ENCODE results near the gene ZNF471. TPM values are rescaled to one million over a fixed set of nuclear protein-coding genes. Genes with fewer than 3 reads are reported as not detected.

The ZNF471 gene
- total RNA-seq, 4 donors from 2014 or later: 2.2 to 8.1 (median 3.9) TPM

- Histone ChIP-seq H3K4me3 (peak overlapping the region; percentile 72), H3K36me3 (no peaks in the 10 kb centered on the region), H3K9me3 (peaks cover 29% of the 10 kb centered on the region), H3K27me3 (no peaks in the 10 kb centered on the region), H3K27ac (peak overlapping the region; percentile 74), H3K4me1 (peaks cover 26% of the 10 kb centered on the region)
- DNase-seq (ENCODE audit: low spot score in 2 of 2): peak; percentile 91
- TF ChIP-seq POLR2A (IDR thresholded peaks at IDR 0.05): no peak
- TF ChIP-seq POLR2AphosphoS5 (IDR thresholded peaks at IDR 0.05): peak in 1 of 3 donors; percentile 71
- WGBS: 2% methylated on average over 17 of the region's 80 CpGs
Observed at GRCh38 chr19:56477429-56478338, 30.0 kb upstream of the ZNF471 start.

DNA sequence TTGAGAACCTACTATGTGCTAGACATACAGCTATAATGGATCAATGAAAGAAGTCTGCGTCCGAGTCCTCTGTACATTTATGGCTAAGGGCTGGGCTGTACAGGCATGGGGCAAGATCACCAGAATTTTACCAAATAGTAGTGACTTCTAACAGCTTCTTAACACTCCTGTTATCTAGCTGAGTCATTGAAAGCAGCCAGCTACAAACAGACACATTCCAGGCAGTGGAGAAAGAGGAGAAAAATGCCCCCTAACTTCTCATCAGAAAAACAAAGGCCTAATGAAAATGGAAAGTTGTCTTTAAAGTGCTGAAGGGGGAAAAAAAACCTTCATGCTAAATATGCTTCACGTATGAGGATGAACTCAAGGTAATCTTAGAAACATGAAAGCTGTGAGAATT is 16.3 kb upstream of the ZNF471 start:
- H3K4me3 ChIP-seq: no peak overlapping the region
- no peak for DNase-seq (ENCODE audit: low spot score in 2 of 2)
- no peaks in the 10 kb centered on the region for H3K27me3 ChIP-seq
- no peak overlapping the region for H3K27ac ChIP-seq
- no peaks in the 10 kb centered on the region for H3K4me1 ChIP-seq
- H3K36me3 ChIP-seq: peaks cover 21% of the 10 kb centered on the region
- TF ChIP-seq POLR2AphosphoS5 (IDR thresholded peaks at IDR 0.05) (no peak), POLR2A (IDR thresholded peaks at IDR 0.05) (no peak), EP300 (IDR thresholded peaks at IDR 0.05) (no peak), CTCF (IDR thresholded peaks at IDR 0.05) (no peak)
- 80% methylated on average over 3 of the region's 3 CpGs for WGBS
- peaks cover 36% of the 10 kb centered on the region for H3K9me3 ChIP-seq

DNA sequence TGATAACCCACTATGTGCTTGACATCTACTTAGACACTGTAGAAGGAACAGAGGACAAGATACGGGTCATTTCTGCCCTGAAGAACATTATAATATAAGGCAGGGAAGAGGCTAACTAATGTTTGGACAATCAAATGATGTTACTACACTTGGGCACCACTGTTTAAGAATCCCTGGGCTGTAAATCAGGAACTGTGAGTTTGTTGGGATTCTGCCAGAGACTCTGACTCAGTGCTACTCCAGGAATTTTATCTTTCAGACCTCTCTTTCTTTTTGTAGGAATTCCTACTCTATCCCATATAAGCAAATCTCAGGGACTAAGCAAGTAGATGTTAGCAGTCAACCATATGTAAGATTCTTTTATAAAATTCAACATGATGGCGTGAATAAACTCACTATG is 3.1 kb upstream of the ZNF471 start:
- no peak for TF ChIP-seq EP300 (IDR thresholded peaks at IDR 0.05)
- no peak for TF ChIP-seq POLR2AphosphoS5 (IDR thresholded peaks at IDR 0.05)
- no peak for TF ChIP-seq CTCF (IDR thresholded peaks at IDR 0.05)
- DNase-seq (ENCODE audit: low spot score in 2 of 2): no peak
- H3K4me3 ChIP-seq: no peak overlapping the region
- H3K36me3 ChIP-seq: no peaks in the 10 kb centered on the region
- H3K27me3 ChIP-seq: no peaks in the 10 kb centered on the region
- peaks cover 5% of the 10 kb centered on the region for H3K9me3 ChIP-seq
- WGBS: 93% methylated on average over 2 of the region's 2 CpGs
- H3K4me1 ChIP-seq: peaks cover 13% of the 10 kb centered on the region
- no peak overlapping the region for H3K27ac ChIP-seq

GRCh38 chr19:56508290-56508778 is 679 bp downstream of the ZNF471 start:
- TF ChIP-seq POLR2A (IDR thresholded peaks at IDR 0.05): no peak
- no peak for TF ChIP-seq EP300 (IDR thresholded peaks at IDR 0.05)
- no peak for TF ChIP-seq POLR2AphosphoS5 (IDR thresholded peaks at IDR 0.05)
- no peak for TF ChIP-seq CTCF (IDR thresholded peaks at IDR 0.05)
- DNase-seq (ENCODE audit: low spot score in 2 of 2): no peak
- WGBS: 4% methylated on average over 17 of the region's 17 CpGs
- peaks cover 7% of the 10 kb centered on the region for H3K36me3 ChIP-seq
- H3K27me3 ChIP-seq: no peaks in the 10 kb centered on the region
- peaks cover 4% of the 10 kb centered on the region for H3K9me3 ChIP-seq
- H3K27ac ChIP-seq: peak overlapping the region; percentile 98
- H3K4me1 ChIP-seq: peaks cover 13% of the 10 kb centered on the region
- peak overlapping the region; percentile 83 for H3K4me3 ChIP-seq

GRCh38 chr19:56525214-56525860 is 17.7 kb downstream of the ZNF471 start:
- Histone ChIP-seq H3K27ac (no peak overlapping the region), H3K36me3 (peaks cover 30% of the 10 kb centered on the region), H3K27me3 (no peaks in the 10 kb centered on the region), H3K9me3 (peaks cover 83% of the 10 kb centered on the region), H3K4me3 (no peak overlapping the region), H3K4me1 (no peaks in the 10 kb centered on the region)
- no peak for DNase-seq (ENCODE audit: low spot score in 2 of 2)
- WGBS: 79% methylated on average over 4 of the region's 4 CpGs
- no peak for TF ChIP-seq POLR2A (IDR thresholded peaks at IDR 0.05)
- TF ChIP-seq CTCF (IDR thresholded peaks at IDR 0.05): no peak
- TF ChIP-seq EP300 (IDR thresholded peaks at IDR 0.05): no peak
- no peak for TF ChIP-seq POLR2AphosphoS5 (IDR thresholded peaks at IDR 0.05)
